Nephron progenitor cell (in vitro differentiated cells): ENCODE data around the gene MCTP2.
"Not testable (repeated sequence)": the region's sequence is repeated elsewhere in the genome, so short reads cannot be mapped to it uniquely, and the experiment has no call there.

Source experiments
- DNase-seq: peaks from one replicate; pipeline ENCODE4 v3.0.0; 2021
- H3K27ac Mint-ChIP-seq: 2 replicates; pipeline ENCODE4 v1.8.0; 2021; ENCODE audit warnings: mild to moderate bottlenecking, moderate library complexity, mixed read lengths
- H3K27me3 Mint-ChIP-seq: 2 replicates; pipeline ENCODE4 v1.8.0; 2021; ENCODE audit warnings: mild to moderate bottlenecking, low read depth, mixed read lengths; ENCODE audit not compliant: poor library complexity
- H3K36me3 Mint-ChIP-seq: 2 replicates; pipeline ENCODE4 v1.8.0; 2021; ENCODE audit warnings: low read depth, mixed read lengths
- H3K4me1 Mint-ChIP-seq: 2 replicates; pipeline ENCODE4 v1.8.0; 2021; ENCODE audit warnings: mixed read lengths
- H3K4me3 Mint-ChIP-seq: 2 replicates; pipeline ENCODE4 v1.8.0; 2021; ENCODE audit warnings: mild to moderate bottlenecking, moderate library complexity, mixed read lengths
- H3K9me3 Mint-ChIP-seq: 2 replicates; pipeline ENCODE4 v1.8.0; 2021; ENCODE audit warnings: mild to moderate bottlenecking, moderate library complexity, mixed read lengths
- TF ChIP-seq, protein P1 (sequence below): fragments of 200-600 bp; sonication (generic); IDR thresholded peaks from 2 replicates; pipeline ENCODE4 v1.5.0; 2021; ENCODE audit warnings: antibody characterized with exemption

The MCTP2 gene

DNA sequence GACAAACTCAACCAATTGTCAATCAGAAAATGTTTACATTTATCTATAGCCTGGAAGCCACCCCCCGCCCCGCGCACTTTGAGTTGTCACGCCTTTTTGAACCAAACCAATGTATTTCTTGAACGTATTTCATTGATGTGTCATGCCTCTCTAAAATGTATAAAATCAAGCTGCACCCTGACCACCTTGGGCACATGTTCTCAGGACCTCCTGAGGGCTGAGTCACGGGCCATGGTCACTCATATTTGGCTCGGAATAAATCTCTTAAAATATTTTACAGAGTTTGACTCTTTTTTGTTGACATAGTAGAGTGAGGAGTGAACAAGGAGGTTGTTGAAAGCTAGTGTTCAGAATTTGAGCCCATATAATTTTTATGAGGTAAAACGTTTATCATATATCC lies 6.5 kb downstream of the MCTP2 start:
- Mint-ChIP-seq H3K4me3 (no peak overlapping the region), H3K36me3 (no peaks in the 10 kb centered on the region), H3K9me3 (no peaks in the 10 kb centered on the region), H3K27ac (no peak overlapping the region), H3K4me1 (no peaks in the 10 kb centered on the region), H3K27me3 (peaks cover 10% of the 10 kb centered on the region)
- TF ChIP-seq, protein P1, sequence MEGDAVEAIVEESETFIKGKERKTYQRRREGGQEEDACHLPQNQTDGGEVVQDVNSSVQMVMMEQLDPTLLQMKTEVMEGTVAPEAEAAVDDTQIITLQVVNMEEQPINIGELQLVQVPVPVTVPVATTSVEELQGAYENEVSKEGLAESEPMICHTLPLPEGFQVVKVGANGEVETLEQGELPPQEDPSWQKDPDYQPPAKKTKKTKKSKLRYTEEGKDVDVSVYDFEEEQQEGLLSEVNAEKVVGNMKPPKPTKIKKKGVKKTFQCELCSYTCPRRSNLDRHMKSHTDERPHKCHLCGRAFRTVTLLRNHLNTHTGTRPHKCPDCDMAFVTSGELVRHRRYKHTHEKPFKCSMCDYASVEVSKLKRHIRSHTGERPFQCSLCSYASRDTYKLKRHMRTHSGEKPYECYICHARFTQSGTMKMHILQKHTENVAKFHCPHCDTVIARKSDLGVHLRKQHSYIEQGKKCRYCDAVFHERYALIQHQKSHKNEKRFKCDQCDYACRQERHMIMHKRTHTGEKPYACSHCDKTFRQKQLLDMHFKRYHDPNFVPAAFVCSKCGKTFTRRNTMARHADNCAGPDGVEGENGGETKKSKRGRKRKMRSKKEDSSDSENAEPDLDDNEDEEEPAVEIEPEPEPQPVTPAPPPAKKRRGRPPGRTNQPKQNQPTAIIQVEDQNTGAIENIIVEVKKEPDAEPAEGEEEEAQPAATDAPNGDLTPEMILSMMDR = no peak
- no peak for DNase-seq

DNA sequence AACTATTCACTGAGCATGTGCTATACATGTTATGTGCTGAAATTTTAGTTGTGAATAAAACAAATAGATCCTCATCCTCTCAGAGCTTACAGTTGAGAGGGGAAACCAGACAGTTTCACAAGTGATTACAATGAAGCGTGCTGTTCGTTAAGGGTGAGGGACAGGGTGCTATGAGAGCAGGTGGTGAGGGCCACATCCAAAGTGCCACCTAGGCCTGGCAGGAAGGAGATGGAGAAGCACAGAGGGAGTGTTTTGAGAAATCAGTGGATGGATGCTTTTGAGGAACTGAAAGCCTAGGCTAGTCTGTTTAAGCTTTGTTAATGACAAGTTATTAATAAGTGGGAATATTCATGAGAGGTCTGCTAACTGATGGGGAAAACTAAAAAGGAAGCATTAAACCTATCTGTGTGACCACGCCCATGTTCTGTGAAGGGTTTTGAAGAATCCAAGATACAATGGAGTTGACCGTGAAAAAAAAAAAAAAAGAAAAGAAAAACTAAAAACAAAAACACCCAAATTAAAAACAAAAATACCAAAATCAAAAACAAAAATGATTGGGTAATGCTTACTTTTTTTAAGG lies 7.3 kb downstream of the MCTP2 start:
- no peaks in the 10 kb centered on the region for H3K9me3 Mint-ChIP-seq
- H3K36me3 Mint-ChIP-seq = no peaks in the 10 kb centered on the region
- H3K4me3 Mint-ChIP-seq = no peak overlapping the region
- H3K4me1 Mint-ChIP-seq = no peaks in the 10 kb centered on the region
- H3K27ac Mint-ChIP-seq = no peak overlapping the region
- H3K27me3 Mint-ChIP-seq = peaks cover 8% of the 10 kb centered on the region
- TF ChIP-seq, protein P1 = no peak
- DNase-seq = no peak

DNA sequence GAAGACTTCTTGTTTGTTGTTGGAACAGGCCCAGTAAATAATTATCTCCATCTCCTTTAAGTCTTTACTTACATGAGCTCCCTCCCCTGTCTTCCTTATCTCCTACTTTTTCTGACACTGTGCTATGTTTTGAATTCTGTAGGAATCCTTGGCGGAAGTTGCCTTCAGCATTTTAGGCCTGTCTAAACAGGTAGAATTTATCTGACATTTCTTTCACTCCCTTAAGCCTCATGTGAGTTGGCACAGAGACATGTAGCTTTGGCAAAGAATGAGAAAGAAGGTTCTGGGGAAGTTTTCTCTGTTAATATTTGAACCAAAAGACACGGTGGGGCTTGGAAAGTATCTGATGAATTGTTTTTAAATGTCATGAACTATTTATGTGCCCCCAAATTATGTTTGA lies 8.1 kb downstream of the MCTP2 start:
- Mint-ChIP-seq H3K36me3 (no peaks in the 10 kb centered on the region), H3K4me1 (no peaks in the 10 kb centered on the region), H3K27me3 (peaks cover 1% of the 10 kb centered on the region), H3K9me3 (no peaks in the 10 kb centered on the region), H3K27ac (no peak overlapping the region), H3K4me3 (no peak overlapping the region)
- no peak for DNase-seq
- TF ChIP-seq, protein P1 = no peak

DNA sequence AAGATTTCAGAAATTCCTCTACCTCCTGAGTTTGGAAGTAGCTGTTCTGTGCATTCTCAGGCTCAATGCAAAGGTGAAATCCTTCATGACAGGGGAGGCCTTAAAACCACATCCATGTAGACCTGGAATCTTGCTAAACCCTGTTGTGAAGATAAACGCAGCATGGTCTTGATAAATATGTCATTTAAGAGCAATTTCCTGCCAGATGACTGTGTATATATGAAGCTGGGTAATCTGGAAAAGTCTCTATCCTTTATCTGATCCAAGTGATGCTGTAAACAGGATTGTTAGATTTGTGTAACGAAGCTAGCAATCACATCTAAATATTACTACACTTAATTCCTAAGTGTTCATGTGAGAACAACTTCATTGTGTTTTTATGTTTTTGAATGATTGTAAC lies 9.1 kb downstream of the MCTP2 start:
- Mint-ChIP-seq H3K36me3 (no peaks in the 10 kb centered on the region), H3K4me3 (no peak overlapping the region), H3K9me3 (no peaks in the 10 kb centered on the region), H3K27me3 (no peaks in the 10 kb centered on the region), H3K4me1 (no peaks in the 10 kb centered on the region), H3K27ac (no peak overlapping the region)
- TF ChIP-seq, protein P1 = no peak
- DNase-seq = no peak

DNA sequence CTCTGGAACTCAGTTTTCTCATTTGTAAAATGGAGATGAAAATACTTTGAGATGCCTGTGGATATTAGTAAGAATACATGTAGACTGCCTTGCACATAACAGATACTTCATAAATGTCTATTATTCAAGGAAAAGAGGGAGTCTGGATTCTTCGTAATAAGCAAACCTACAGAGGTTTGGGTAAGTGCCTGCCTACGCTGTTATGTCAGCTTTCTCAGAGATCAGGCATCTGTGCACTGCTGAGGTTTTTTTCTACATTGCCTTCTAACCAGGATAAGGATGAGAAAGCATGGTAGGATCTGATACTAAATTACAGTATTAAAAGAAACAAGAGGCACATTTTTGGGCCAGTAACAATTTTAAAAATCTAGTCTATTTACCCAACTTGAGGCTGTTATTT lies 10.9 kb downstream of the MCTP2 start:
- H3K4me3 Mint-ChIP-seq = no peak overlapping the region
- no peaks in the 10 kb centered on the region for H3K4me1 Mint-ChIP-seq
- no peak for DNase-seq
- no peaks in the 10 kb centered on the region for H3K27me3 Mint-ChIP-seq
- TF ChIP-seq, protein P1 = no peak
- H3K9me3 Mint-ChIP-seq = no peaks in the 10 kb centered on the region
- no peak overlapping the region for H3K27ac Mint-ChIP-seq
- H3K36me3 Mint-ChIP-seq = no peaks in the 10 kb centered on the region

DNA sequence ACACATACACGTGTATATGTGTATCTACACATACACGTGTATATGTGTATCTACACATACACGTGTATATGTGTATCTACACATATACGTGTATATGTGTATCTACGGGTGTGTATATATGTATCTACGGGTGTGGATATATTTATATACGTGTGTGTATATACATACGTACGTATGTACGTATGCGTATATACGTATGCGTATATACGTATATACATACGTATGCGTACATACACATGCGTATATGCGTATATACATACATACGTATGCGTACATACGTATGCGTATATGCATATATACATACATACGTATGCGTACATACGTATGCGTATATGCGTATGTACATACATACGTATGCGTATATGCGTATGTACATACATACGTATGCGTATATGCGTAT lies 11.6 kb downstream of the MCTP2 start:
- H3K9me3 Mint-ChIP-seq, H3K27ac Mint-ChIP-seq, H3K36me3 Mint-ChIP-seq, H3K27me3 Mint-ChIP-seq, H3K4me3 Mint-ChIP-seq, H3K4me1 Mint-ChIP-seq, DNase-seq: not testable (repeated sequence)
